NCI-H774 (cell line): ENCODE results near the gene SNX15.

Source experiments
- DNase-seq: peaks from one replicate; lab custom pipeline; 2025; lab: John Stamatoyannopoulos, UW

Gene SNX15

GRCh38 chr11:65057526-65057925 is 30.3 kb downstream of the SNX15 start:
- DNase-seq, result no peak

DNA sequence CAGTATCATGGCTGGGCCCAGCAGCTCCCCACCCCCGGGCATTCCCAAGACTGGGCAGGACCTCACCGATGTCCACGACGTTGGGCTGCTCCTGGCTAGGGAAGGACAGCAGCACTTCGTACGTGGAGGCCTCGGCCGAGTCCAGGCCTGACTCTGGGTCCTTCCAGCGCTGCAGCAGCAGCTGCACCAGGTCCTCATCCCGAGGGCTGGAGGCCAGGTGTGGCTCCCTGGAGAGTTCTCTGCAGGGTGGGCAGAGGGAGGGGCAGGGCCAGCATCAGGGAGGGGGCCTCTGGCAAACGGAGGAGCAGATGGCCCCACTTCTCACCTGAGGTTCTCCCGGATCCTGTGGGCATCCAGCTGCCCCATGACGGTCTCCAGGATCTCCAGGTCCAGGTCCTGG is 30.8 kb downstream of the SNX15 start:
- DNase-seq, result no peak

DNA sequence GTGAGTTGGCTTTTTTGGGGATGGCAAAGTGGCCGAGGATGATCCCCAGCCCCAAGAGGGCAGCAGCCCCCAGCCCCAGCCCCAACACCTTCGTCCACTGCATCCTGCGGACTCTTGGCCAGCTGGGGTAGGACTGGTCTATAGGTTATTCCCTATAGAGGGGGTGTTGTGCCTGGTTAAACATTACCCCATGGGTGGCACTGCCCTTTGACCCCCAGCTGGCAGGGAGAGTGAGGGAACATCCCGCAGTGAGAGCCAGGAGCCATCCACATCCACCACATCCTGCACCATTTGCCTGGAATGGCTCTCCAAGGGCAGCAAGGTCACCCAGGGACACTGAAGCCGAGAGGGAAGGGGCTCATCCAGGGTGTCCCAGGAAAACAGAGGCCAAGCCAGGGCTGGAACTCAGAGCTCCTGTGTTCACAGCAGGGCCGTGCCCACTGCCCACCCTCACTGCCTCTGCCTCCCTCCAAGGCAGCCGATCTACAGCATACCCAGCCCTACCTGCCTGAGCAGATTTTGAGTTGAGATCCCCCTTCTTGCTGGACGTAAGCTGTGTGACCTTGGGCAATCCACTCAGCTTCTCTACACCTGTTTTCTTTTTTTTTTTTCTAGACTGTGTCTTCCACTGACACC is 31.3 kb downstream of the SNX15 start, which contains the start of gene NAALADL1:
Gene NAALADL1 (minus strand): TSS at position 135 of the 636 bp plus-strand sequence. CDS start 32 bp downstream, at position 103.
- no peak for DNase-seq

DNA sequence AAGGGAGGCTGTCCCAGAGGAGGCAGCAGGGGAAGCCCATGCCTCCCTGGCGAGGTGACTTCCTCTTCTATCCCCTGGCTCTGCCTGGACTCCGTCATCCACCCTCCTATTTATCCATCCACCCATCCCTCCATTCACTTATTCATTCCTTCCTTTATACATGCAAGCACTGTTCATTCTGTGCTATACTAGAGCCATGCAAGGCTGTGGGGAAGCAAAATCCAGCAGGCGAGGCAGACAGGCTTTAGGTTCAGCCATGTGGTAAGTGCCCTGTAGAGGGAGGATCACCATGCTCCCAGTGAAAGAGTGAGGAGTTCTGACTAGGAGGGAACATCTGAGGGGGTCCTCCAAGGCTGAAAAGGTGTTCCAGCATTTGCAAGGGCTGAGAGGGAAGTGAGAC is 32.3 kb downstream of the SNX15 start:
- no peak for DNase-seq

GRCh38 chr11:65059959-65060824 is 33.0 kb downstream of the SNX15 start:
- DNase-seq, result no peak

DNA sequence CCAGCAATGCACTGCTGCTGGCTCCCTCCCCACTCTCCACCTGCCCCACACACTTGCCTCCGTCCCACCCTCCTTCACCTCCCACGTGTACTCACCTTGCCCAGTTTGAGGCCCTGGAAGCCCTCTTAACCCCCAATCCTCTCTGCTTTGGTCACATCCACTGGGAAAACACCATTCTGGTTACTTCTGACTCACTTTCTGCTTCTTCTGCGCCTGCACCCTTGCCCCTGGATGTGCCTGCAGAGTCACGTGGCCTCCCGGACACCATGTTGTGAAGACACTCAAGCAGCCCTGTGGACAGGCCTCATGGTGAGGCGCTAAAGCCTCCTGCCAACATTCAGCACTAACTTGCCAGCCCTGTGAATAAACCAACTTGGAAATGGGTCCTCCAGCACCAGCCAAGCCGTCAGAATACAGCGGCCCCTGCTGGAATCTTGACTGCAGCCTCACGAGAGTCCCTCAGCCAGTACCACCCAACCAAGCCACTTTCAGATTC is 33.7 kb downstream of the SNX15 start:
- no peak for DNase-seq

DNA sequence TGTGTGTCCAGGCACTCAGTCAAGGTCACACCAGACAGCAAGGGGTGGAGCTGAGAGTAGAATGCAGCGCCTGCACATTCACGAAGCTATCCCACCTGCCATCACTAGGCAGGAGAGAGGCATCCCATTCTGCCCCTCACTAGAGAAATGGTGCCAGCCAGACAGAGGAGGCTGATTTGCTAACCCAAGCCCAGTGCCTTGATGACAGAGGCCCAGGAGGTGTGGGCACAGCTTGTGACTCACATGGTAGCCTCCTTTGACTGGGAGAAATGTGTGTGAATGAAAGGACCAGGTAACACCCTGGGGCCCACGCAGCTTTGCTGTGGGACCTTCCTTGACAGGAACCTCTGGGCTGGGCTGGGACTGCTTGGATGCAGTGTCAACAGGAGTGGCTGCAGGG is 36.3 kb downstream of the SNX15 start:
- no peak for DNase-seq

DNA sequence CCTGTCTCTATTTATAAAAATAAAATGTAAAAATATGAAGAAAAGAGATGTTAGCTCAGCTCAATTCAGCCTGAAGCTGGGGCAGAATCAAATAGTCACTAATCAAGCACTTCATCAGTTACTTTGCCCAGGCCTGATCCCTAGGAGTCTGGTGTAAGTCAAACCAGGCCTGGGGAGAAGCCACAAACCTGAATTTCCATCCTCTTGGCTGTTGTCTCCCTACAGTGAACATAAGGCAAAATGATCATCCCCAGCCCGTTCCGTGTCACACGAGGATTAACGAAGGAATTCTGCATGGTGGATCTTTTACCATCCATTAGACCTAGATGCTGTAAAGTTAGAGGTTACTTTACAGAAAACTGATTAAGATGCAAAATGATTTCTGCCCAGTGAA is 37.6 kb downstream of the SNX15 start:
- DNase-seq, result no peak

GRCh38 chr11:65065851-65066250 is 38.6 kb downstream of the SNX15 start:
- no peak for DNase-seq

- no peak for DNase-seq
Observed at GRCh38 chr11:65066315-65066714, 39.1 kb downstream of the SNX15 start.

DNA sequence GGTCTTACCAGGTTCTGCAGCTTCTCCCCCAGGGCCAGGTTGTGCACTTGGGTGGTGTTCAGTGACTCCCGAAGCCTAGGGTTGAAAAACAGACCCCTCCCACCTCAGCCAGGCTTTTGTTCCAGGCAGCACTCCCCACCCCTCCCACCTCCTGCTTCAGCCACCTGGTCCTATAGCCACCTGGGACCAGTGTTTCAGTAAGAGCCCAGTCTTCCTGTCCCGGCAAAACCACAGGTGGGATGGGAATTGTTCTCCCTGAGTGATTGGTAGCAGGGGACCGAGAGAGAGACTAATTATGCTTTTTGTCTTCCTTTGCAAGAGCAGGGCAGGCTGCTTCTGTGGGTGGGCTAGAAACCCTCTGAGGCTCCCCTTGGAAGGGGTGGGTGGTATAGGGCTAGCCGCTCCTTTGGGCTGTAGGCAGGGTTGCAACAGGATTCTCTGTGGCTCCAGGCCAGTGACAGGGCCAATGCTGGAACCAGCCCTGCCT is 39.6 kb downstream of the SNX15 start:
- no peak for DNase-seq

DNA sequence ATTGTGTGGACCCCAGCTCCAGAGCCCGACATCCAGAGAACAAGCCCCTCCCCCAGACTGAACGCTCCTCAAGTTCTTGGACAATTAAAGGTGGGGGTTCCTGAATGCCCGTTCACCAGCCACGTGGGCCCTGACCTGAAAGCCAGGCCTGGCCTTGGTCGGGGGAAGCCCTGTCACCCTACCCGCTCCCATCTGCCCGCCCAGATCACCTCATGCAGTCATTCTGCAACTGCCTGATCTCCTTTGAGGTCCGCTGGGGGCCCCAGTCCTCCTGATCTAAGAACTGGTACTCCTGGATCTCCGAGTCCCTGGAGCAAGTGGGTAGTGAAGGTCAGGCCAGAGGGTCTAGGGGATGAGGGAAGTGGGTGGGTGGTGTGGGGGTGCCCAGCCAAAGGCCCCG is 40.2 kb downstream of the SNX15 start:
- no peak for DNase-seq

DNA sequence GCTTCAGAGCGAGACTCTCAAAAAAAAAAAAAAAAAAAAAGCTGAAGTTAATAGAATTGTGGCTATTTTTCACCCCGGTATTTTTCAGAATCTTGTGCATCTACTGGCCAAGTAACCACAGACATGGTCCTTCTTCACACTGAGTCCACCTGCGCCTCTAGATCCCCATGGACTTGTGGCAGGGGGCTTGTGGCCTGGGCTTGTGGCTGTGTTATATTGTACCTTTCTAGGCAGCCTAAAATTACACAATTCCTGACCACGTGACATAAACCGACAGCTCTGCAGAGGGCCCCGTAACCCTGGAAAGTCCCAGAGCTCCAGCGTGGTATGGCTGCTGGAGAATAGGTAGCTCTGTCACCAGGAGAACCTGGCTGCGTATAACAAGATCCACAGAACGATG is 42.0 kb downstream of the SNX15 start:
- no peak for DNase-seq

DNA sequence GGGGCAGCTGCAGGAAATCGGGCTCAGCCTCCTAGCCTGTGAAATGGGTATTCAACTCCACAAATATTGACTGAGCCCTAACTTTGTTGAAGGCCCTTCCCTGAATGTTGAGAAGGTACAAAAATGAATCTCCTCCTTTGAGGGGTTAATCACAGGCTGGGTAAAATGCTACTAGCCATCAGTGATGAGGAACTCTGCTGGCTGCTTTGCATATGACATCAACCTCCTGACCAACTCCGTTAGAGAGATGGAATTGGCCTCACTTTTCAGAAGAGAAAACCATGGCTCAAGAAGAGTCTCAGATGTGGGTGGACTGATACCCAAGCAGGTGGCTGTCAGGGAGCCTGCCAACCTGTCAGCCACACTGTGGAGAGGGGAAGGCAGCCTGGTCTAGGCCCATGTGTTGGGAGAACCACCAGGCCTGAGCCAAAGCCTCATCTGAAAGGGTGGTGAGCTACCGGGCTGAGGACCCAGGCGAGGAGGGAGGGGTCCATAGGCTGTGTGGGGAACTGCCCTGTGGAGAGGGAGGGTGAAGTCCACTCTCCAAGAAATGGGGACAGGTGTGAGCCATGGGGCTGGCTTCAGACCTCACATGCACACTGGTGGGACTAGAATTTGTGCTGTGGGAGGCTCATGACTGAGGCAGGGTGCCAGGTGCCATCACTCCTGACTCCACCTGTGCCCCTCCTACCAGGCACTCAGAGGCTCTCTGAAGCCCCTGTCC is 44.8 kb downstream of the SNX15 start:
- DNase-seq, result no peak

DNA sequence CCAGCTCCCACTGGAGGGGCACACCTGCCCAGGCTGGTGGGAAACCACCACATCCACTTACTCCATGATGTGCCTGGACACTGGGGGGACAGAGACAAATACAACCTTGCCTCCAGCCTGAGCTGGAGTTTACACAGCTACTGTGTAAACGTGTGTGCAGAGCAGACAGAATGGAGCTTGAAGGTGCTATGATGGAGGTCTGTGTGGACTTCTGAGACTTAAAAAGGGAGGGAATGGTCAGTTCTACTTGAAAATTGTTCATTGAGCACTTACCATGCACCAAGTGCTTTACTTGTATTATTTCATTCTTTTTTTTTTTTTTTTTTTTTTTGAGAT is 45.4 kb downstream of the SNX15 start:
- no peak for DNase-seq

DNA sequence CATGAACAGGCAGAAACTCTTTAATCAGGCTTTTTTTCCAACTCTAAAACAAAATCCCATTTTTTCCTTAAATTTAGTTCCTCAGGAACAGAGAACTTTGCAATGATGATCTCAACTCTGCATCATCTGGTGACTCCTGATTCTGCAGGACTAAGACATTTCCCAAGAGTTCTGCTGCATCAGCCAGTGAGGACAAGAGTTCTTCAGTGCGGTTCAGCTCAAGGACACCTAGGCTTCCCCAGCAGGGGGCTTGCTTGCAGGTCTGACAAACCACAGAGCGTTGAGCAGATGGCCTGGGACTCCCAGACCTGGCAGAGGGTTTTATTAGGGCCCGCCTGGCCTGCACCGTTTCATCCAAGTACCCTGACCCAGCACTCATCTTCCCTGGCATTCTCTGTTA is 50.2 kb downstream of the SNX15 start:
- no peak for DNase-seq

DNA sequence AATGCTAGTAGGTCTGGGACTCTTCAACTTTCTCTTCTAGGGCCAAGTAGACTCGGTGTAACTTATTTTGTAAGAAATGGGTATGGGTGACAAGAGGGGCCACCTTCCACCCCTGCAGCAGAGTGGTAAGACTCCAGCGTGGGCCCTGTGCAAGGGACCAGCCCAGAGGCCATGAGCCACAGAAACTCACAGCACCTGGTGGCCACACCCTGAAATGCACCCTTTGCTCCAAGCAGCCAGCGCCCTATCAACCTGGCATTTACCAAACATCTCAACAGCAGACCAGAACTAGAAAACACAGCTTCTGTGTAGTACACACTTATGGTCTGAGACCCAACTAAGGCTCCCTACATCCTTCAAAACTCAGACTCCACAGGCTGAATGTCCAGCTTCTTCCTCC is 50.9 kb downstream of the SNX15 start:
- DNase-seq, result no peak

DNA sequence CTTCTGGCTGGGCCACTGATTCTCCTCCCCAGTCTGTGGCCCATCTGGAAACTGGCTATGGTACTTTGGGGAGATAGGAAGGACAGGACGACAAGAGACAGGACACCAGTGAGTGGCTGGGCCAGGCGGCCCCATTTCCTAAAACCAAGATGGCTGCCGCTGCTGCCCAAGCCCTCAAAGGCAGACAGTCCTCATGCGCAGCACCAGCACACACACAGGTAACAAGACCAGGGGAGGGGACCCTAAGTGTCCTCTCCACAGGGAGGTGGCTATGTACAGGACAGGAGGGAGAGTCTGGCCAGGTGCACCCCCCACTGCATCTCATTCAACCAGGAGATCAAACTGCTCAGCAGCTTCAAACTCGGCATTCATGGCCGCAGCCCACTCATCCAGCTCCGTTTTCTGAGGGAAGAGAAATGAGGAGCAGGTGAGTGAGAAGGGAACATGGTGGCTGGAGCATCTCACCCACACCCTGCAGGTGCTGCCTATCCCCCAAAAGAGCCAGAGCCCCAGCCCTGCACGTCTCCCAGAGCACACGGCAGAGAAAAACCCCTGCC is 51.6 kb downstream of the SNX15 start:
- no peak for DNase-seq

- DNase-seq, result no peak
Observed at GRCh38 chr11:65083134-65083833, 56.0 kb downstream of the SNX15 start.

DNA sequence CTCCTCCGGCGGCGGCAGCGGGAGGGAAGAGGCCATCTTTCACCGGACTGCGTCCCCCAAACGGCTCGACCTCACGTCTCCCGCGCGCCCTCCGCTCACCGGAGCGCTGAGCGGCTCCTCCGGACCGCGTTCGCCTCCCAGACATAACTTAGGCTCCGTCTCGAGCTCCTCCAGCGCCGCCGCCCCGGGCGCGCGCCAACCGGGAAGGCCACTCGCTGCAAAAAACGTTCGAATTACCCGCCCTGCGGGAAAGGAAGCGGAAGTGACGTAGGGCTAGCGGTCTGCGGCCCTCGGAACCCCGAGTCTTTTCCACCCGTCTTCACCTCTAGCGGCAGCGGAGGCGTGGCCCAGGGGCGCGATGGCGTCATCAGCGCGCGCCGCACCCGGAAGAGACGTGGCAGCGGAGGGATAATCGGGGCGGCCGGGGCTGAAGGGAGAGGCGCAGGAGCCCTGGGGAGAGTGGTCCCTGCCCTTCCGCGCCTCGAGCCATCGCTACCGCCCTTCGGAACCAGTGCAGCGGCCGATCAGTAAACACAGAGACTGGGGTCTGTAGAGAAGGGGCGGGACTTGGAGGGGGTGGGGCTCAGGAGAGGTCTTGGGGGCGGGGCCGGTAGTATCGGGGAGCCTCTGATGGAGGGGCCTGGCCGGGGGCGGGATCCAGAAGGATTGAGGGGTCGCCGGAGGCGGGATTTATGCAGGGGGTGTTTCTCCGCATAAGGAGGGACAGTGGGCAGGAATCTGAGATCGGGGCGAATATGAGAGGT is 56.8 kb downstream of the SNX15 start, which contains the start of the genes CDCA5 and ZFPL1:
Gene CDCA5 (minus strand): TSS at position 207 of the 764 bp plus-strand sequence. CDS start 62 bp downstream, at position 145.
Gene ZFPL1 (plus strand): TSS at position 389 of the 764 bp plus-strand sequence. CDS start 477 bp downstream, outside the sequence.
- peak; percentile 96 for DNase-seq
